ENCODE results near the gene NF2. TPM values are rescaled to one million over a fixed set of nuclear protein-coding genes. Genes with fewer than 3 reads are reported as not detected.

Gene NF2
- total RNA-seq, 1 experiment from 2014 or later = 50.9 TPM

DNA sequence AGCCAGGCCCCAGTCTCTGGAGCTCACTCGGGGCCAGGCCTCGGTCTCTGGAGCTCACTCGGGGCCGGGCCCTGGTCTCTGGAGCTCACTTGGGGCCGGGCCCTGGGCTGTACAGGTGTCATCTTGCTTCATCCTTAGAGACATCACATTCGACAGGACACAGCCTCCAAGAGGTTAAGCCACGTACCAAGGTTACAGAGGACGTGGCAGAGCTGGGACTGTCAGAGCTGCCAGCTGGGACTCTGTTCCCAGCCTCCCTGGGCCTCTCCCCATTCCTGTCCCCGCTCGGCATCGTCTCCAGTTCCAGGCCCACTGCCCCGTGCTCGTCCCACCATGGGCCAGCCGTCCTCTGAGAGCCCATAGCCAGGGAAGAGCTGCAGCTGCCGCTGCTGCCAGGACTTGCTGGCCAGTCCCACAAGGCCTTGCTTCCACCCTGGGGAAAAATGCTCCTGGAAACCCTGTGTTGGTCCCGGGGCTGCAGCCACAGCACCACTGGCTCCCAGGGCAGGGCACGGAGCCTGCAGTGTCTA is 136.0 kb downstream of the NF2 start:
- no peak overlapping the region for H3K27ac ChIP-seq (ENCODE audit: insufficient read length, low read depth, low read length)
- H3K14ac ChIP-seq (ENCODE audit: insufficient read depth, low read length) = no peak overlapping the region
- H3K9ac ChIP-seq (ENCODE audit: extremely low read depth, insufficient read length, low read length) = no peak overlapping the region
- no peak overlapping the region for H4K8ac ChIP-seq (replicated peaks; ENCODE audit: insufficient read length, low read depth, low read length)
- WGBS (ENCODE audit: extremely low coverage, insufficient read length, low lambda C conversion rate) = no CpG with 5 or more reads among the region's 17 CpGs
- DNase-seq = no peak
- H3K56ac ChIP-seq (ENCODE audit: insufficient read length, low read depth, low read length) = no peak overlapping the region
- no peak overlapping the region for H3K4me3 Mint-ChIP-seq
- no peak overlapping the region for H2BK12ac ChIP-seq (ENCODE audit: insufficient read length, low read depth, low read length)
- no peak overlapping the region for H3K23ac ChIP-seq (ENCODE audit: insufficient read length, low read depth, low read length)
- H3T11ph ChIP-seq (ENCODE audit: low read length) = no peak overlapping the region
- no peak overlapping the region for H3K18ac ChIP-seq (ENCODE audit: insufficient read length, low read depth, low read length)
- H3K27me3 Mint-ChIP-seq (ENCODE audit: low read depth) = no peaks in the 10 kb centered on the region
- H3K4ac ChIP-seq (ENCODE audit: low read depth, low read length) = no peak overlapping the region
- peaks cover 3% of the 10 kb centered on the region in 2 experiments; a peak in 3 of 5 replicates for H3K9me3 Mint-ChIP-seq
- H3K9me3 ChIP-seq (ENCODE audit: control insufficient read depth, low read depth, low read length) = no peaks in the 10 kb centered on the region
- H3K4me2 ChIP-seq (ENCODE audit: insufficient read depth, insufficient read length, low read length) = no peak overlapping the region
- no peaks in the 10 kb centered on the region for H4K20me1 ChIP-seq (ENCODE audit: control insufficient read depth, insufficient read depth, insufficient read length)
- no peak overlapping the region for H3K27ac Mint-ChIP-seq
- no peaks in the 10 kb centered on the region for H3K4me1 ChIP-seq (ENCODE audit: insufficient read depth, low read length)
- H3K27me3 ChIP-seq (ENCODE audit: insufficient read depth, low read length) = no peaks in the 10 kb centered on the region
- no peaks in the 10 kb centered on the region for H3K79me1 ChIP-seq (ENCODE audit: insufficient read depth, low read depth, low read length, poor library complexity, severe bottlenecking)
- no peak overlapping the region for H2AFZ ChIP-seq (ENCODE audit: low read length)
- no peak overlapping the region for H2BK20ac ChIP-seq (ENCODE audit: low read depth, low read length, poor library complexity, severe bottlenecking)
- no peak overlapping the region for H4K91ac ChIP-seq (ENCODE audit: insufficient read length, low read depth, low read length)
- peaks cover 12 to 14% of the 10 kb centered on the region in 2 experiments for H3K4me1 Mint-ChIP-seq
- H2BK120ac ChIP-seq (ENCODE audit: low read depth, low read length, poor library complexity, severe bottlenecking) = no peak overlapping the region
- H2AK5ac ChIP-seq (ENCODE audit: insufficient read length, low read length) = no peak overlapping the region
- H3K23me2 ChIP-seq (ENCODE audit: insufficient read length, low read depth, low read length, poor library complexity, severe bottlenecking) = peaks cover 4% of the 10 kb centered on the region
- TF ChIP-seq, protein P1, sequence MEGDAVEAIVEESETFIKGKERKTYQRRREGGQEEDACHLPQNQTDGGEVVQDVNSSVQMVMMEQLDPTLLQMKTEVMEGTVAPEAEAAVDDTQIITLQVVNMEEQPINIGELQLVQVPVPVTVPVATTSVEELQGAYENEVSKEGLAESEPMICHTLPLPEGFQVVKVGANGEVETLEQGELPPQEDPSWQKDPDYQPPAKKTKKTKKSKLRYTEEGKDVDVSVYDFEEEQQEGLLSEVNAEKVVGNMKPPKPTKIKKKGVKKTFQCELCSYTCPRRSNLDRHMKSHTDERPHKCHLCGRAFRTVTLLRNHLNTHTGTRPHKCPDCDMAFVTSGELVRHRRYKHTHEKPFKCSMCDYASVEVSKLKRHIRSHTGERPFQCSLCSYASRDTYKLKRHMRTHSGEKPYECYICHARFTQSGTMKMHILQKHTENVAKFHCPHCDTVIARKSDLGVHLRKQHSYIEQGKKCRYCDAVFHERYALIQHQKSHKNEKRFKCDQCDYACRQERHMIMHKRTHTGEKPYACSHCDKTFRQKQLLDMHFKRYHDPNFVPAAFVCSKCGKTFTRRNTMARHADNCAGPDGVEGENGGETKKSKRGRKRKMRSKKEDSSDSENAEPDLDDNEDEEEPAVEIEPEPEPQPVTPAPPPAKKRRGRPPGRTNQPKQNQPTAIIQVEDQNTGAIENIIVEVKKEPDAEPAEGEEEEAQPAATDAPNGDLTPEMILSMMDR (conservative IDR thresholded peaks at IDR 0.05) = no peak
- no peak overlapping the region for H2BK15ac ChIP-seq (ENCODE audit: low read depth, low read length)
- H2BK5ac ChIP-seq (ENCODE audit: insufficient read length, low read length) = no peak overlapping the region
- H4K5ac ChIP-seq (ENCODE audit: insufficient read length, low read depth, low read length) = no peak overlapping the region
- no peaks in the 10 kb centered on the region for H3K79me2 ChIP-seq (ENCODE audit: insufficient read depth, low read length)
- H3K36me3 Mint-ChIP-seq (ENCODE audit: insufficient read depth in 1 of 3, low read depth in 3 of 3) = peaks cover 0 to 5% (median 5%) of the 10 kb centered on the region in 3 experiments; a peak in 3 of 7 replicates

Measured in H9 (cell line).